ENCODE data around the gene RARB. TPM values are rescaled to one million over a fixed set of nuclear protein-coding genes. Genes with fewer than 3 reads are reported as not detected.

RARB gene
- total and polyA plus RNA-seq, 9 of the 15 experiments (the other 6 are each of a cell fraction or from before 2014, with no cell fraction given) = 0.15 to 1.3 (median 0.27) TPM

GRCh38 chr3:25555695-25556437, 127.8 kb downstream of the RARB start:
- Histone ChIP-seq H3K9me3 (replicated peaks; ENCODE audit: control insufficient read depth, insufficient read depth, low read depth, low read length) (no peaks in the 10 kb centered on the region), H3K36me3 (ENCODE audit: control insufficient read depth, insufficient read depth, low read length) (no peaks in the 10 kb centered on the region), H3K9me1 (ENCODE audit: control insufficient read depth, insufficient read depth, low read length) (no peaks in the 10 kb centered on the region), H3K4me1 (replicated peaks in 1 of 2; ENCODE audit: control insufficient read depth in 2 of 2, insufficient read depth in 2 of 2, low read length in 2 of 2) (no peaks in the 10 kb centered on the region), H3K27me3 (ENCODE audit: control insufficient read depth in 2 of 2, insufficient read depth in 2 of 2, low read length in 2 of 2) (no peaks in the 10 kb centered on the region; a peak in 1 of 5 replicates), H3K9ac (ENCODE audit: insufficient read depth in 1 of 2, low read depth in 2 of 2, low read length in 2 of 2) (no peak overlapping the region), H3K4me3 (no peak overlapping the region), H3K4me2 (ENCODE audit: insufficient read depth, low read length) (no peak overlapping the region), H4K20me1 (replicated peaks; ENCODE audit: control insufficient read depth, insufficient read depth, low read length) (no peaks in the 10 kb centered on the region), H3K27ac (ENCODE audit: extremely low read depth, low read depth, low read length) (no peak overlapping the region), H3K79me2 (ENCODE audit: control insufficient read depth, insufficient read depth, low read length) (no peaks in the 10 kb centered on the region), H2AFZ (ENCODE audit: low read depth, low read length) (no peak overlapping the region)
- DNase-seq (ENCODE audit: extremely low read depth in 1 of 4, low spot score in 3 of 4) (no peak), FAIRE-seq (no peak), ATAC-seq (no peak)
- ChIA-PET CTCF (ENCODE audit: low intra/inter-chr PET ratio) (interaction anchor here (0.7 kb wide), 1 partner anchor 92 kb away, joined by 3 read pairs; no protein-coding TSS in a partner anchor), POLR2A (interaction anchor here (0.7 kb wide), 1 partner anchor 10 kb away, joined by 3 read pairs; no protein-coding TSS in a partner anchor)
- WGBS (ENCODE audit: insufficient coverage, low coverage, missing lambda C conversion rate) = 3% methylated on average over 2 of the region's 2 CpGs
- BruUV-seq (replicated peaks) = no TSS peak
- intact Hi-C loops (cut with micrococcal nuclease) = no loop called here
- in situ Hi-C loops (cut with MboI) = no loop called here
- TF ChIP-seq, protein P1, sequence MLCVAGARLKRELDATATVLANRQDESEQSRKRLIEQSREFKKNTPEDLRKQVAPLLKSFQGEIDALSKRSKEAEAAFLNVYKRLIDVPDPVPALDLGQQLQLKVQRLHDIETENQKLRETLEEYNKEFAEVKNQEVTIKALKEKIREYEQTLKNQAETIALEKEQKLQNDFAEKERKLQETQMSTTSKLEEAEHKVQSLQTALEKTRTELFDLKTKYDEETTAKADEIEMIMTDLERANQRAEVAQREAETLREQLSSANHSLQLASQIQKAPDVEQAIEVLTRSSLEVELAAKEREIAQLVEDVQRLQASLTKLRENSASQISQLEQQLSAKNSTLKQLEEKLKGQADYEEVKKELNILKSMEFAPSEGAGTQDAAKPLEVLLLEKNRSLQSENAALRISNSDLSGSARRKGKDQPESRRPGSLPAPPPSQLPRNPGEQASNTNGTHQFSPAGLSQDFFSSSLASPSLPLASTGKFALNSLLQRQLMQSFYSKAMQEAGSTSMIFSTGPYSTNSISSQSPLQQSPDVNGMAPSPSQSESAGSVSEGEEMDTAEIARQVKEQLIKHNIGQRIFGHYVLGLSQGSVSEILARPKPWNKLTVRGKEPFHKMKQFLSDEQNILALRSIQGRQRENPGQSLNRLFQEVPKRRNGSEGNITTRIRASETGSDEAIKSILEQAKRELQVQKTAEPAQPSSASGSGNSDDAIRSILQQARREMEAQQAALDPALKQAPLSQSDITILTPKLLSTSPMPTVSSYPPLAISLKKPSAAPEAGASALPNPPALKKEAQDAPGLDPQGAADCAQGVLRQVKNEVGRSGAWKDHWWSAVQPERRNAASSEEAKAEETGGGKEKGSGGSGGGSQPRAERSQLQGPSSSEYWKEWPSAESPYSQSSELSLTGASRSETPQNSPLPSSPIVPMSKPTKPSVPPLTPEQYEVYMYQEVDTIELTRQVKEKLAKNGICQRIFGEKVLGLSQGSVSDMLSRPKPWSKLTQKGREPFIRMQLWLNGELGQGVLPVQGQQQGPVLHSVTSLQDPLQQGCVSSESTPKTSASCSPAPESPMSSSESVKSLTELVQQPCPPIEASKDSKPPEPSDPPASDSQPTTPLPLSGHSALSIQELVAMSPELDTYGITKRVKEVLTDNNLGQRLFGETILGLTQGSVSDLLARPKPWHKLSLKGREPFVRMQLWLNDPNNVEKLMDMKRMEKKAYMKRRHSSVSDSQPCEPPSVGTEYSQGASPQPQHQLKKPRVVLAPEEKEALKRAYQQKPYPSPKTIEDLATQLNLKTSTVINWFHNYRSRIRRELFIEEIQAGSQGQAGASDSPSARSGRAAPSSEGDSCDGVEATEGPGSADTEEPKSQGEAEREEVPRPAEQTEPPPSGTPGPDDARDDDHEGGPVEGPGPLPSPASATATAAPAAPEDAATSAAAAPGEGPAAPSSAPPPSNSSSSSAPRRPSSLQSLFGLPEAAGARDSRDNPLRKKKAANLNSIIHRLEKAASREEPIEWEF (CRISPR knock-in tag; IDR thresholded peaks at IDR 0.05) = no peak

All from K562 (cell line).